ENCODE data around the gene WWC2.

Gene WWC2

GRCh38 chr4:183098723-183099536, at the start of gene WWC2:
TSS of gene WWC2 (plus strand) at chr4:183099257. CDS start at chr4:183099492, 235 bp downstream.
- peak; percentile 92 for DNase-seq

GRCh38 chr4:183053681-183054080, 45.4 kb upstream of the WWC2 start:
- DNase-seq, result no peak

- no peak for DNase-seq
These were observed 41.8 kb upstream of the WWC2 start for GRCh38 chr4:183057255-183057654.

- DNase-seq, result no peak
These were observed 39.3 kb upstream of the WWC2 start for GRCh38 chr4:183059797-183060196.

GRCh38 chr4:183068502-183068901, 30.6 kb upstream of the WWC2 start:
- DNase-seq, result no peak

- no peak for DNase-seq
These were observed 27.8 kb upstream of the WWC2 start for GRCh38 chr4:183071222-183071621.

GRCh38 chr4:183072176-183072575, 26.9 kb upstream of the WWC2 start:
- no peak for DNase-seq

- no peak for DNase-seq
These were observed 25.3 kb upstream of the WWC2 start for GRCh38 chr4:183073838-183074145.

GRCh38 chr4:183074288-183074990, 24.6 kb upstream of the WWC2 start:
- DNase-seq, result no peak

- no peak for DNase-seq
These were observed 20.4 kb upstream of the WWC2 start for GRCh38 chr4:183078634-183079033.

GRCh38 chr4:183080372-183081115, 18.5 kb upstream of the WWC2 start:
- no peak for DNase-seq

GRCh38 chr4:183081116-183081469, 18.0 kb upstream of the WWC2 start:
- DNase-seq, result no peak

- no peak for DNase-seq
These were observed 17.0 kb upstream of the WWC2 start for GRCh38 chr4:183082053-183082452.

- DNase-seq, result no peak
These were observed 4.5 kb upstream of the WWC2 start for GRCh38 chr4:183094393-183095198.

GRCh38 chr4:183095199-183095512, 3.9 kb upstream of the WWC2 start:
- no peak for DNase-seq

- DNase-seq, result no peak
These were observed 2.6 kb upstream of the WWC2 start for GRCh38 chr4:183096276-183096965.

- no peak for DNase-seq
These were observed 1.6 kb upstream of the WWC2 start for GRCh38 chr4:183097231-183098018.

- DNase-seq, result peak; percentile 64
These were observed 886 bp upstream of the WWC2 start for GRCh38 chr4:183098019-183098722.

- DNase-seq, result peak; percentile 12
These were observed 660 bp downstream of the WWC2 start for GRCh38 chr4:183099537-183100297.

- no peak for DNase-seq
These were observed 1.2 kb downstream of the WWC2 start for GRCh38 chr4:183100298-183100599.

All from suppressor macrophage treated with lipopolysaccharide for 4 hours (primary cell).